ENCODE measurements around the gene MAGT1. TPM values are rescaled to one million over a fixed set of nuclear protein-coding genes. Genes with fewer than 3 reads are reported as not detected.
A peak's percentile ranks its signal among the peaks of the same experiment; 100 is the strongest.

The MAGT1 gene
- total RNA-seq, 1 donor from 2014 or later = 52.4 TPM

DNA sequence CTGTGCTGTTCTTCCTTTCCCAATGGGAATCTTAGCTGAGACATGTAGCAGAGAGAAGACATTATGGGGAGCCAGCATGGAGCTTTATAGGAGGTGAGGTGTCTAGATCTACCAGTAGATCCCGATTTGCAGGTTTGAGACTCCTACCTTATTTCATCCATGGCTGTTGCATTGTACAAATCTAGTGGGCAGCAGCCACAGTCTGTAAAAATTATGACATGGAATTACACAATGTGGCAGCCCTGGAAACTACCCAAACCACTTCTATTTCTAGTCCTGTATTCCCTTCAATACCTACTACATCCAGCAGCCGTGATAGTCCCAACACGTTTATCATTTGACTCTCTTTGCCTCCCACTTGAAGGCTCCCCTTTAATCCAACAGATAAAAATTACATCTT, 23.3 kb upstream of the MAGT1 start:
- Mint-ChIP-seq H3K36me3 (ENCODE audit: low read depth, unreplicated experiment) (no peaks in the 10 kb centered on the region), H3K9me3 (ENCODE audit: unreplicated experiment) (no peaks in the 10 kb centered on the region), H3K27ac (ENCODE audit: unreplicated experiment) (no peak overlapping the region), H3K4me3 (ENCODE audit: unreplicated experiment) (no peak overlapping the region), H3K27me3 (ENCODE audit: unreplicated experiment) (no peaks in the 10 kb centered on the region), H3K4me1 (ENCODE audit: unreplicated experiment) (no peaks in the 10 kb centered on the region)
- TF ChIP-seq, protein P1, sequence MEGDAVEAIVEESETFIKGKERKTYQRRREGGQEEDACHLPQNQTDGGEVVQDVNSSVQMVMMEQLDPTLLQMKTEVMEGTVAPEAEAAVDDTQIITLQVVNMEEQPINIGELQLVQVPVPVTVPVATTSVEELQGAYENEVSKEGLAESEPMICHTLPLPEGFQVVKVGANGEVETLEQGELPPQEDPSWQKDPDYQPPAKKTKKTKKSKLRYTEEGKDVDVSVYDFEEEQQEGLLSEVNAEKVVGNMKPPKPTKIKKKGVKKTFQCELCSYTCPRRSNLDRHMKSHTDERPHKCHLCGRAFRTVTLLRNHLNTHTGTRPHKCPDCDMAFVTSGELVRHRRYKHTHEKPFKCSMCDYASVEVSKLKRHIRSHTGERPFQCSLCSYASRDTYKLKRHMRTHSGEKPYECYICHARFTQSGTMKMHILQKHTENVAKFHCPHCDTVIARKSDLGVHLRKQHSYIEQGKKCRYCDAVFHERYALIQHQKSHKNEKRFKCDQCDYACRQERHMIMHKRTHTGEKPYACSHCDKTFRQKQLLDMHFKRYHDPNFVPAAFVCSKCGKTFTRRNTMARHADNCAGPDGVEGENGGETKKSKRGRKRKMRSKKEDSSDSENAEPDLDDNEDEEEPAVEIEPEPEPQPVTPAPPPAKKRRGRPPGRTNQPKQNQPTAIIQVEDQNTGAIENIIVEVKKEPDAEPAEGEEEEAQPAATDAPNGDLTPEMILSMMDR (IDR thresholded peaks at IDR 0.05; ENCODE audit: unreplicated experiment) = no peak
- DNase-seq (ENCODE audit: low spot score) = no peak

DNA sequence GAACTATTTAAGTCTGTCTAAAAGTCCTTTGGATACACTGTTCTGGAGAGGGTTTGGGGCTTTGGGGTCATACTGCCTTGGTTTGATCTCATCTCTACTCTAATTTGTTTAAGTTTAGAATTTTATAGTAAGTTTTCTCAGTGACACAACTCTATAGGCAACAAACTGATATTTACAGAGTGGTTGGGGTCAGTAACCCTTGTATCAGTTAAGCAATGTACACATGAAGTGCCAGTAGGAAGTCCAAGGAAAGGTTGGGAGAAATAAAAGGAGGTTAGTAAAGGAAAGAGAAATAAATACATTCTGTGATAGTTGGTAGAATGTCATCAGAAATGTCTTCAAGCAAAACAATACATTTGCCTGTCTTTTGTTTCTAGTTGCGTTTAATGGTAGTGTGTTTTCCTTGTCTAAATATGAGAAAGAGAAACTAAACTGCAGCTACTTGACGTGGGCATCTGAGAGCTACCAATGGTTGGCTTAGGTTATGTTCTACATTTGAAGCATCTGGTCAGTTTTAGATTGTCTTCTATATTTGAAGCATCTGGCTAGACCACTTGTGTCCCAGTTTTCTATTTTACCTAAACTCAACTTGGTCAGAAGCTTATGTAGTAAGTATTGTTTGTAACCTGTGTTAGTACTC, 22.2 kb upstream of the MAGT1 start:
- DNase-seq (ENCODE audit: low spot score) = no peak
- no peaks in the 10 kb centered on the region for H3K27me3 Mint-ChIP-seq (ENCODE audit: unreplicated experiment)
- no peak overlapping the region for H3K4me3 Mint-ChIP-seq (ENCODE audit: unreplicated experiment)
- no peaks in the 10 kb centered on the region for H3K4me1 Mint-ChIP-seq (ENCODE audit: unreplicated experiment)
- no peak overlapping the region for H3K27ac Mint-ChIP-seq (ENCODE audit: unreplicated experiment)
- TF ChIP-seq, protein P1 (IDR thresholded peaks at IDR 0.05; ENCODE audit: unreplicated experiment) = no peak
- H3K9me3 Mint-ChIP-seq (ENCODE audit: unreplicated experiment) = no peaks in the 10 kb centered on the region
- H3K36me3 Mint-ChIP-seq (ENCODE audit: low read depth, unreplicated experiment) = no peaks in the 10 kb centered on the region

DNA sequence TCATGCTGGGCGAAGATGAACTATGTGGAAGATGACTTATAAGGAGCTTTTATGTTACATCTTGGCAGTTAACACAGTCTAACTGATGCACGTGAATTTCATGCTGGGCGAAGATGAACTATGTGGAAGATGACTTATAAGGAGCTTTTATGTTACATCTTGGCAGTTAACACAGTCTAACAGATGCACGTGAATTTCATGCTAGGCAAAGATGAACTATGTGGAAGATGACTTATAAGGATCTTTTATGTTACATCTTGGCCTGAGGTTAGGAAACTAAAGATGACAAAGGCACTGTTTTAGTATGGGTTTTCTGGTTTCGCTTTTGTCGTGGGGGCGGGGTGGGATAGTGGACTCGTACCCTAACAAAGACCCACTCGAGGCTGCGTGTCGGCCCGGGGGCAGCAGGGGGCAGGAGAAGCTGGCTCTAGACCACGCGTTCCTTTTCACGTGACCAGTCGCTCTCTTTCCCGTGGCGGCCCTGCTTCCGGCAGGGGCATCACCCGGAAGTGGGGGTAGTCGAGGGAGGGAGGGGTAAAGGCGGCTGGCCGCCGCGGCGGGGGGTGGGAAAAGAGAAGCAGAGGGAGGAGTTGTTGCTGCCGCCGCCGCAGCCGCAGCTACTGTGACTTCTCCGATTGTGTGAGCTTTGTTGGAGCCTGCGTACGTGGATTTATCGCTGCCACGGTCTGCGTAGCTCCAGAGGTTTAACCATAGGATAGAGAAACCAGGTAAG, 15.0 kb upstream of the MAGT1 start, which contains the start of gene ATP7A:
Gene ATP7A (plus strand): TSS at position 586 of the 733 bp plus-strand sequence. CDS start 60,949 bp downstream, outside the sequence.
- TF ChIP-seq, protein P1 (IDR thresholded peaks at IDR 0.05; ENCODE audit: unreplicated experiment) = peak; percentile 38
- peak within 1 kb of the TSS; percentile 62 for H3K27ac Mint-ChIP-seq (ENCODE audit: unreplicated experiment)
- H3K36me3 Mint-ChIP-seq (ENCODE audit: low read depth, unreplicated experiment) = no peaks in the 10 kb centered on the region
- DNase-seq (ENCODE audit: low spot score) = peak; percentile 81
- H3K4me1 Mint-ChIP-seq (ENCODE audit: unreplicated experiment) = peaks cover 2% of the 10 kb centered on the region
- peak within 1 kb of the TSS; percentile 93 for H3K4me3 Mint-ChIP-seq (ENCODE audit: unreplicated experiment)
- H3K9me3 Mint-ChIP-seq (ENCODE audit: unreplicated experiment) = no peaks in the 10 kb centered on the region
- H3K27me3 Mint-ChIP-seq (ENCODE audit: unreplicated experiment) = no peaks in the 10 kb centered on the region

DNA sequence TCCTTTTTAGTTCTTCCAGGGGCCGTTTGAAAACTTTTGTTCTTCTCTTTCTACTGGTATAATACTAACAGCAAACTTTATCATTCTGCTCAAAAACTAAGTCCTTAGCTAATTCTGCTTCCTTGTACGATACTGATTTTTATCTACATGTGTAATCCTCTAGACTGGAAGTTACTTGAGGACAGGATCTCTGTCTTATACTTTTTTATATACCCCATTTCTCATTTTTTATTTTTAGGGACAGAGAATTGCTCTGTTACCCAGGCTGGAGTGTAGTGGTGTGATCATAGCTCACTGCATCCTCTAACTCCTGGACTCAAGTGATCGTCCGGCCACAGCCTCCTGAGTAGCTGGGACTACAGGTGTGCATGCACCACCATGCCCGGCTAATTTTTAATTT, 6.3 kb upstream of the MAGT1 start:
- DNase-seq (ENCODE audit: low spot score) = no peak
- peaks cover 2% of the 10 kb centered on the region for H3K27me3 Mint-ChIP-seq (ENCODE audit: unreplicated experiment)
- no peak overlapping the region for H3K27ac Mint-ChIP-seq (ENCODE audit: unreplicated experiment)
- no peaks in the 10 kb centered on the region for H3K9me3 Mint-ChIP-seq (ENCODE audit: unreplicated experiment)
- peaks cover 3% of the 10 kb centered on the region for H3K36me3 Mint-ChIP-seq (ENCODE audit: low read depth, unreplicated experiment)
- peaks cover 4% of the 10 kb centered on the region for H3K4me1 Mint-ChIP-seq (ENCODE audit: unreplicated experiment)
- TF ChIP-seq, protein P1 (IDR thresholded peaks at IDR 0.05; ENCODE audit: unreplicated experiment) = no peak
- no peak overlapping the region for H3K4me3 Mint-ChIP-seq (ENCODE audit: unreplicated experiment)

DNA sequence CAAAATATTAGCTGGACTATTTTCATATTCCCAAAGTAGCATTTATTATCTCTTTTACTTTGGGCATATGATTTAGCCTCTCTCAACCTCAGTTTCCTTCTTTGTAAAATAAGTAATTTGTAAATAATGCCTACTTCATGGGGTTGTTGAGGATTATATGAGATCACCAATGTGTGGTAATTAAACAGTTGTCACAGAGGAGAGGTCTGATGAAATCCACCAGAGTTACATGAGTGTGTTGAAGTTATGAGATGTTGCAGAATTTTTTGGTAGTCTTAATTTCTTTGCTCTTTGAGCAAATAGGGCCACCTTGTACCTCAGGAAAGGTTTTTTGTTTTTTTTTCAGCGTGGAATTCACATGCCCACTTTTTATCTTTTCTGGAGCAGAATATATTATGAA, 5.5 kb upstream of the MAGT1 start:
- Mint-ChIP-seq H3K9me3 (ENCODE audit: unreplicated experiment) (no peaks in the 10 kb centered on the region), H3K4me3 (ENCODE audit: unreplicated experiment) (peak overlapping the region; percentile 62), H3K36me3 (ENCODE audit: low read depth, unreplicated experiment) (peaks cover 3% of the 10 kb centered on the region), H3K27ac (ENCODE audit: unreplicated experiment) (no peak overlapping the region), H3K27me3 (ENCODE audit: unreplicated experiment) (peaks cover 2% of the 10 kb centered on the region), H3K4me1 (ENCODE audit: unreplicated experiment) (peaks cover 4% of the 10 kb centered on the region)
- TF ChIP-seq, protein P1 (IDR thresholded peaks at IDR 0.05; ENCODE audit: unreplicated experiment) = no peak
- DNase-seq (ENCODE audit: low spot score) = no peak
